Measurements from ENCODE around the gene GPR45.

The GPR45 gene

DNA sequence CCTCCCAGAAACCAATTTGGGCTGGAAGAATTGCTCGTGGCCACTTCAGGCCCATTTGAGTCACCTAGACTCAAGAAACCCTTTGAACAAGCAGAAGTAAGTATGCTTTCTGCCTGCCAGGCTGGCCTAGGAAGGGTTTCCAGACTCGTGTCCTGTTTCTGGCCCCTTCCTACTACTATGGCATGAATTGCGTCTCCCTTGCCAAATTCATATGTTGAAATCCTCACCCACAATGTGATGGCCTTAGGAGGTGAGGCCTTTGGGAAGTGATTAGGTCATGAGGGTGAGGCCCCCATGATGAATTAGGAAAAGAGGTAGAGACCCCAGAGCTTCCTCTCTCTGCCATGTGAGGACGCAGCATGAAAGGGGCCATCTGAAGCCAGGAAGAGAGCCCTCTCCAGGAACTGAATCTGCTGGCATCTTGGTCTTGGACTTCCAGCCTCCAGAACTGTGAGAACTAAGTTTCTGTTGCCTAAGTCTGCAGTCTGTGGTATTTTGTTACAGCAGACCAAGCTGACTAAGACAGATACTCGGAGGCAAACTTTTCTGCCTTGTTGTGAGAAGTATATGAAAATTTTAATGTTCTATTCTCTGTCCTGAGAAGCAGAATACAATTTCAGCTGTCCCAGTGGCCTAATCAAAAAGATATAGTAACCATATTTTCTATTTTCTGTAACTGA, 13.1 kb downstream of the GPR45 start:
- peak; percentile 64 for DNase-seq (ENCODE audit: low read depth)

- DNase-seq (ENCODE audit: low read depth), result no peak
Observed at GRCh38 chr2:105255979-105256378, 14.4 kb downstream of the GPR45 start.

DNA sequence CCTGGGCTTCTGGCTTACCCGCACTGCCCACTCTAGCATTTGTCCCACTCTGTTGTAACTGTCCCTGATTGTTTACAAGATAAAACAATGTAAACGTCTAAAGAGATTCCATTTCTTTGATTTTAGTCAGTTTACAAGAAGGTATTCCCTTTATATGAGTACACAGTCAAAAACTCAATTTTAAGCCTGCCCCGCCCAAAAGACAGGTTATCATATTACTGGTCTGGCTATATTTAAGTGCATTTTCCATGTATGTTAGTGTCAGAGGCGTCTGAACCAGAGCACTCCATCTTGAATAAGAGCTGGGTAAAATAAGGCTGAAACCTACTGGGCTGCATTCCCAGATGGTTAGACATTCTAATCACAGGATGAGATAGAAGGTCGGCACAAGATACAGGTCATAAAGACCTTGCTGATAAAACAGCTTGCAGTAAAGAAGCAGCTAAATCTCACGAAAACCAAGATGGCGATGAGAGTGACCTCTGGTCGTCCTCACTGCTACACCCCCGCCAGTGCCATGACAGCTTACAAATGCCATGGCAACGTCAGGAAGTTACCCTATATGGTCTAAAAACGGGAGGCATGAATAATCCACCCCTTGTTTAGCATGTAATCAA, 15.0 kb downstream of the GPR45 start:
- DNase-seq (ENCODE audit: low read depth), result peak; percentile 89

GRCh38 chr2:105257981-105258380, 16.4 kb downstream of the GPR45 start:
- DNase-seq (ENCODE audit: low read depth), result peak; percentile 26

- peak; percentile 57 for DNase-seq (ENCODE audit: low read depth)
Observed at GRCh38 chr2:105258835-105259350, 17.4 kb downstream of the GPR45 start.

DNA sequence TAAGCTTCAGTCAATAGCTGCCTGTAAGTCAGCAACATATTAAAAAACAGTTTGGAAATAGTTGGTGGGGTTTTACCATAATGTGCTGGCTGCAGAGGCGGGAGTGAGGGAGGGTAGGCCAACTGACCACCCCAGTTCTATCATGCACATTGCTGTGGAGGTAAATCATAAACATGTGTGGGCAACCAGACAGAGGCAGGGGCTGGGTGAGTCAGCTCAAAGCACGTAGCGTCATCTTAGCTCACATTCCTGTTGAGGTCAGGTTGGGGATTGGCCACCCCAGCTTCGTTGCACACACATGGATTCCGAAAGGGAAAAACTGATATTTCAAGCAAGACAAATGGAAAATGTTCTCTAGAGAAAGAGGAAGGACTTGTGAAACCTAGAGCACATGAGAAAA, 19.5 kb downstream of the GPR45 start:
- peak; percentile 99 for DNase-seq (ENCODE audit: low read depth)

DNA sequence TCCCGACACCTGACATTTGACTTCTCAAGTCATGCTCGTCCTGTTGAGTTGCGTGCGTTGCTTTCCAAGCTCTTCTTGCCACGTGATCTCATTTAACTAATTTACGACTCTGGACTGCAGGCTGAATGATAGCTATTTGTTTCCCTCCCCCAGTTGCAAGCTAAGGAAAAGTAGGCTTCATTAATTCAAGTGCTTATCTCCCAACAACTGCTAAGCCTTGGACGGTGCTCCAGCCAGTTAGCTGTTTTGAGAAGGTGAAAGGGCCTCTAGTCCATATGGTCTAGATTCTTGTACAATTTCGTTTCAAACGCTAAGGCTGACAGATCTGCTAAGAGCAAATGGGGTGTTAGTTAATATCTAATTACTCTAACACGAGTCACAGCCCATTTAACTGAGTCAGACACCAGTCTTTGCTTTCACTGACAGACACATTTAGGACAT, 21.1 kb downstream of the GPR45 start:
- peak; percentile 61 for DNase-seq (ENCODE audit: low read depth)

DNA sequence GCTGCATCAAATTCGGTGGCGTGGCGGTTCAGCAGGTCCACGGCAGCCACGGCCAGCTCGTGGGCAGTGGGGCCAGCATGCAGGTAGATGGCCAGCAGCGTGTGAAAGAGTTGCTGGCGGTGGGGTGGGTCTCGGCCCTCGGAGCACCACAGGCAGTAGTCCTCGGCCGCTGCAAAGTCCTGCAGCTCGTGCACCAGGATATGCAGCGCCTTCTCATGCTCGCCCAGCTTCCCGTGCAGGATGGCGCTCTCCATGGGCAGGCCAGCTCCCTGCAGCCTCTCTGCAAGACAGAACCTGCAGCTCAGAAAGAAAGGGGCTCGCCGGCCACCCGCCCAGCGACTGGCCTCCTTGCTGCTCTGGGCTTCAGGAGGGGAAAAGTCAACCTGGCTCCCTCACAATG, 27.9 kb downstream of the GPR45 start:
- DNase-seq (ENCODE audit: low read depth), result no peak

DNA sequence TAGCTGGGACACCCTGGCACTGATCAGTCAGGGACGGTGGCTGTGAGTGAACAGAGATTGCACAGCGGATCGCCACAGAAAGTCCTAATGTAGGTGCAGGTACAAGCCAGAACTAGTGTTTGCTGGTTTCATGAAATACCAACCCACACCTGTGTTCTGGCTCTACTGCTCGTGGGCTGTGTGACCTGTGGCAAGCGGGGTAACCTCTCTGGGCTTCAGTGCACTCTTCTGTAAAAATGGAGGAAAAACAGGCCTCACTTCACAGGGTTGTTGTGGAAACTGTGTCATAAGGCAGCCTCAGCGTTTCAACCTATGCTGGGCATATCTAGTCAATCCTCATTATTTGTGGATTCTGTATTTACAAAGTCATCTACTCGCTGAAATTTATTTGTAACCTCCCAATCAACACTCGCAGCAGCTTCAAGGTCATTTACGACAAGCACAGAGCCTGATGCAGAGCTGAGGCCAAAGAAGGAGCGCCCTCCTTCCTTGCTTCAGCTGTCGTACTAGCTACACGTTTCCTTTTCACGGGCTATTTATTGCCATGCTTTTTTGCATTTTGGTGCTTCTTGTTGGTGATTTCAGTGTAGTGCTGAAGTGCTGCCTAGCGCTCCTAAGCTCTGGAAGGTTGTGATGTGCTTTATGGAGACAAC, 30.0 kb downstream of the GPR45 start:
- no peak for DNase-seq (ENCODE audit: low read depth)

DNA sequence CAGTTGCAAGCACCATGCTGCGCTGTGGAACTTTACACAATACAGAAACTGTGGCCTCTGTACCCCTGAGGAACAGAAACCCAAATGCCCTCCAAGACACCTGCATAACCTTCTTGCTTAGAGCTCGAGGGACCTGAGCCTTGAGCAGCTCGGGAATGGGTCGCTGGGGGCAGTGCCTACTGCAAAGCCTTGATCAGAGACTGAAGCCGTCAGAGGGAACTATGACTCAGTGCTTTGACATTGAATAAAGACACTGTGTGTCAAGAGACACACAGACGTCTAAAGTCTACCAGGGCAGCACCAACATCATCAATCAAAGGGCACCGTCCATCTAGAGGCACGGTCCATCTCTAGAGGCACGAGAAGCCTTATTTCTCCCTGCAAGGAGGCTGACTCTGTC, 30.6 kb downstream of the GPR45 start:
- no peak for DNase-seq (ENCODE audit: low read depth)

- peak; percentile 85 for DNase-seq (ENCODE audit: low read depth)
Observed at GRCh38 chr2:105274046-105274445, 32.5 kb downstream of the GPR45 start.

DNA sequence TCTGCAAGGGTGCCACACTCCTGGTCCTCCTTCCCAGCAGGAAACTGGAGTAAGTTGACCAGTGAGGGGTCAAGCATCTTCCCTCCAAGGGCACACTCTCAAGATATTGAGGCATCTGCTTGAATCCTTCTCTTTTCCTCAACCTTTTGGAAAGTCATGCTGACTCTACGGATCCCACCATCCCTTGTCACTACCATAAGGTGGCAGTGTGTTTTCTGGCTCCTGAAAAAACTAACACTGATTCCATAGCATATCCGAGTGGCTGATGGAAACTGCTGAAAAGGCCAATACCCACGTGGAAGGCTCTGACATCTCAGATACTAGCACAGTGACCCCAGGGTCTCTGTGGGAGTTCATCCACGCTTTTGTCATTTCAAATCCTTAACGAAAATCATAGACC, 37.1 kb downstream of the GPR45 start:
- no peak for DNase-seq (ENCODE audit: low read depth)

DNA sequence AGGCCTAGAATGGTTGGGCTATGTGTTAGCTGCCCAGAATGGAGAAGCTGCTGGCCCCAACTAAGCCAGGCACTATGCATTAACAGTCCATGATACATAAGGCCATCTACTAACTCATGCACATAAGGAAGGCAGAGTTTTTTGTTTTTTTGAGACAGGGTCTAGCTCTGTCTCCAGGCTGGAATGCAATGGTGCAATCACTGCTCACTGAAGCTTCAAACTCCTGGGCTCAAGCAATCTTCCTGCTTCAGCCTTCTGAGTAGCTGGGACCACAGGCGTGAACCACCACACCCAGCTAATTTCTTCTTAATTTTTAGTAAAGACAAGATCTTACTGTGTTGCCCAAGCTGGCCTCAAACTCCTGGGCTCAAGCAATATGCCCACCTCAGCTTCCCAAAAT, 37.6 kb downstream of the GPR45 start:
- no peak for DNase-seq (ENCODE audit: low read depth)

GRCh38 chr2:105280281-105280680, 38.7 kb downstream of the GPR45 start:
- no peak for DNase-seq (ENCODE audit: low read depth)

- no peak for DNase-seq (ENCODE audit: low read depth)
Observed at GRCh38 chr2:105283532-105283931, 42.0 kb downstream of the GPR45 start.

GRCh38 chr2:105287692-105288091, 46.1 kb downstream of the GPR45 start:
- DNase-seq (ENCODE audit: low read depth), result peak; percentile 45

DNA sequence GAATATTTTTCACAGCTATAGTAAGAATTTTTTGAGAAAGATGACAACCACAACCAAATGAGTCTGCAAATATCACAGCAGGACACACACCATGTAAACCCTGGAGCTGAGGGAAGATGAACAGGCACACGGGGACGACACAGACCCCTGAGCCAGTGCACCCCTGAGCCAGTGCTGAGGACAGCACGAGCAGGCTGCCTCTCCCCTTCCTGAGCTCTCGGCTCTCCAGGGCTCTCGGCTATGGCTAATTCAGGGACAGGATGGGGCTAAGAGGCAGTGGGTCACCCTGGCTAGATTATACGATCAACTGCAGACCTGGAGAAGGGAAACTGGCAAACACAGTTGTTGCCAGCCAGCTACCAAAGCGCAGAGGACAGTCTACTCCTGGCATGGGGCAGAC, 46.6 kb downstream of the GPR45 start:
- no peak for DNase-seq (ENCODE audit: low read depth)

DNA sequence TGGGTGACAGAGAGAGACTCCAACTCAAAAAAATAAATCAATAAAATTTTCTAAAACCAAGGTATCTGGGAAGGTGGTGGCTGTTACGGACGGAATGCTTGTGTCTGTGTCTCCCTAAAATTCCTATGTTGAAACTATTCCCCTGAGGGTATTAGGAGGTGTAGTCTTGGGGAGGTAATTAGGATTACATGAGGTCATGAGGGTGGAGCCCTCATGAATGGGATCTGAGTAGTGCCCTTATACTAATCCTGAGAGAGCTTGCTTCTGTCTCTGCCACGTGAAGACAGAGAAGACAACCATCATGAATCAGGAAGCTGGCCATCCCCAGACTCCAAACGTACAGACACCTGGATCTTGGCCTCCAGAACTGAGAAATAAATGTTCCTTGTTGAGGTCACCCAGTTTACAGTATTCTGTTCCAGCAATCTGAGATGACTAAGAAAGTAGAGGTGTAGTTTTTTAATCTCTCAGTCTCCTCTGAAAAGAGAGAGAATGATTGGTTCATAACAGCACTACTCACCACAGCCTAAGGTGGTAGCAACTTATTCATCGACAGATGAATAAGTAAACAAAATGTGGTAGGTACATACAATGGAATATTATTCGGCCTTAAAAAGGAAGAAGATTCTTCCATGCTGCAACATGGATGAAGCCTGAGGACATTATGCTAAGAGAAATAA, 49.6 kb downstream of the GPR45 start:
- no peak for DNase-seq (ENCODE audit: low read depth)

GRCh38 chr2:105291981-105292380, 50.4 kb downstream of the GPR45 start:
- no peak for DNase-seq (ENCODE audit: low read depth)

All from amniotic epithelial cell (primary cell).